GM04503 (cell line): ENCODE results near the gene SPRR2D.
"Not testable (repeated sequence)": the region's sequence is repeated elsewhere in the genome, so short reads cannot be mapped to it uniquely, and the experiment has no call there.

Experiments used
- DNase-seq: peaks from one replicate; pipeline ENCODE4 v3.0.0-alpha.2; 2012; ENCODE audit warnings: low read depth

SPRR2D gene

GRCh38 chr1:153040950-153041631 is at the start of gene SPRR2D:
Gene SPRR2D, minus strand, starts transcription at chr1:153041120. Its CDS starts 774 bp downstream, at chr1:153040346.
- no peak for DNase-seq

GRCh38 chr1:153087652-153088051 is 46.7 kb upstream of the SPRR2D start:
- DNase-seq, result no peak

DNA sequence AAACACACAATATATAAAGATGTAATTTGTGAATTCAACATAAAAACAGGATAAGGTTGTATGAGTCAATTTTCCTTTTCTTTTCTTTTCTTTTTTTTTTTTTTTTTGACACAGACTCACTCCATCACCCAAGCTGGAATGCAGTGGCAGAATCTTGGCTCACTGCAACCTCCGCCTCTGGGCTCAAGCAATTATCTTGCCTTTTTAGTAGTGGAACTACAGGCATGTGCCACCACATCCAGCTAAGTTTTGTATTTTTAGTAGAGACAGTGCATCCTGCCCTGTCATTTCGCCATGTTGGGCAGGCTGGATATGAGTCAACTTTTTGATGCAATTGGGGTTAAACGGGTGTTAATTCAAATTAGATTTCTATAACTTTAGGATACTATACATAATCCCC is 40.8 kb upstream of the SPRR2D start:
- no peak for DNase-seq

DNA sequence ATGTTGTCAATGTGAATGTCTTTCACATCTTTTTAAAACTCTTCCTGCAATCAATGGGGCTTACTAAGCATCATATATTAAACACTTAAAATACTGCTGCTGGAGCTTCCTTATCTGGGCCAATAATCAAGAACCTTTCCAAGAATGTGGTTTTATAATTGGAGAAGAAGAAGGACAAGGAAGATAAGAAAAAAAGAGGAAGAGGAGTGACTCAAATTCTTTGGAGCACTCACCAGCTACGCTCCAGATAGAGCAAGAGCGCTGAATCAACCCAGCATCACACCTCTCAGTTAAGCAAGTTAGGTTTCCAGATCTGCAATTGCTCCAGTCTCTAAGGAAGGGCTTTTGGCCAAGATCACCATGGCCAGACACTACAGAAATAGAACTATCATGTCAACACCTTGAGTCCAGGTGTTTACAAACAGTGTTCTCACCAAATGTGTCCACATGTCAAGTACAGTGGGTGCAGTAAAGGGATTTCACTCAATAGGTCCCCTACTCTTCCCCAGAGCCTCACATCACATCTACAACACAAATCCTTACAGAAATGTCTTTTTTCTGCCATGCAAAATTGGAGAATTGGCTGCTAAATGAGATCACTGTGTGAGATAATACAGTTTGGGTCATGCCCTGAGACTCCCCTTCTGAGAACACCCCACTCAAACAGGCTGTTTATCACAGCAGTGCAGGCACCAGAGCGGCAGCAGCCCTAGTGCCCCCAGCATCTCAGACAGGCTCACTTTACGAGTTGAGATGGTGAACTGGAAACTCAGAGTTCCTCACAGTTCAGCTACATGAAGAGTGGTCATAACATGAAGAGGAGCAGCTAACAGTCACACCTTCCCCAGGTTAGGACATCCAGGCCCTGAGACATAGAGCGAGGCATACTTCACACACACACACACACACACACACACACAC is 32.1 kb upstream of the SPRR2D start:
- no peak for DNase-seq

- DNase-seq, result no peak
Observed at GRCh38 chr1:153071511-153071910, 30.6 kb upstream of the SPRR2D start, which contains the start of gene SPRR2B. Gene SPRR2B, minus strand, starts transcription at chr1:153071611. Its CDS starts 772 bp downstream, at chr1:153070839.

DNA sequence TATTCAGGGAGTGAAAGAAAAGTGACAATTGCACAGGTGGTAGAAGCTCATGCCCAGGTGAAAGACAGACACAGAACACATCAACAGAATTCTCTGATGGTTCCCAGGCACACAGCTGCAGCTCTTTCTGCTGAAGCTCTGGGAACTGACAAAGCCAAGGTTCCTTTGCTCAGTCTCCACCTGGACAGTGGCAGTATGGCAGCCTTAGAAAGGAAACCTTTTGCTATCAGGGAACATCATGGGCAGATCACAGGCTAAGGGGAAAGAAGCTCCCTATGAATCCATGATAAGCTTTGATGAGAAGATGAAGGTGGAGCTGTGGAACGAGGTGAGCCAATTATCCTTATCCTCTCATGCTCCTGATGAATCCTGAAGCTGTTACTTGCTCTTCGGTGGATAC is 29.3 kb upstream of the SPRR2D start:
- DNase-seq, result no peak

DNA sequence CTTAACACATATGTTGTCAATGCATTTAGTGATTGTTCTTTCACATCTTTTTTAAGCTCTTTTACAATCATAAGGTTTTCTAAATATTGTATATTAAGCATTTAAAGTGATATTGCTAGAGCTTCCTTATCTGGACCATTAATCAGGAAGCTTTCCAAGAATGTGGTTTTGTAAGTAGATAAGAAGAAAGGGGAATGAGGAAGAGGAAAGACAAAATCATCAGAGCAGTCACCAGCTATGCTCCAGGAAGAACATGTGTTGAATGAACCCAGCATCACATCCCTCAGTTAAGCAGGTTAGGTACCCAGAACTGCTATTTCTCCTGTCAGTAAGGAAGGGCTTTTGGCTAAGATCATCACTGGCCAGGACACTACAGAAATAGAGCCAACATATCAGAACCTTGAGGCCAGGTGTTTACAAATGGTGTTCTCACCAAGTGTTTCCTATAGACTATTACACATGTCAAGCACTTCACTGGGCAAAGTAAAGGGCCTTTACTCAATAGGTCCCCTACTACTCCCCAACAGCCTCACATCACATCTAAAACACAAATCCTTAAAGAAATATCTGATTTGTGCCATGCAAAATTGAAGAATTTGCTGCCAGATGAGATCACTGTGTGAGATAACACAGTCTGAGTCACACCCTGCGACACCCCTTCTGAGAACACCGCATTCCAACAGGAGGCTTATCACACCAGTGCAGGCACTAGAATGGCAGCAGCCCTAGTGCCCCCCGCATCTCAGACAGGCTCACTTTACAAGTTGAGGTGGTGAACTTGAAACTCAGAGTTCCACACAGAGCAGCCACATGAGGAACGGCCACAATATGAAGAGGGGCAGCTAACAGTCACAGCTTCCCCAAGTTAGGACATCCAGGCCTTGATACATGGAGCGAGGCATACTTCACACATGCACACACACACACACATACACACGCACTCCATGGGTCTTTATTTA is 18.2 kb upstream of the SPRR2D start:
- no peak for DNase-seq

- DNase-seq, result no peak
Observed at GRCh38 chr1:153058154-153058553, 17.2 kb upstream of the SPRR2D start.

GRCh38 chr1:153057375-153057774 is 16.5 kb upstream of the SPRR2D start, which contains the start of gene SPRR2A:
Gene SPRR2A, minus strand, starts transcription at chr1:153057512. Its CDS starts 777 bp downstream, at chr1:153056735.
- DNase-seq, result no peak

- DNase-seq, result not testable (repeated sequence)
Observed at GRCh38 chr1:153056111-153056510, 15.2 kb upstream of the SPRR2D start.

DNA sequence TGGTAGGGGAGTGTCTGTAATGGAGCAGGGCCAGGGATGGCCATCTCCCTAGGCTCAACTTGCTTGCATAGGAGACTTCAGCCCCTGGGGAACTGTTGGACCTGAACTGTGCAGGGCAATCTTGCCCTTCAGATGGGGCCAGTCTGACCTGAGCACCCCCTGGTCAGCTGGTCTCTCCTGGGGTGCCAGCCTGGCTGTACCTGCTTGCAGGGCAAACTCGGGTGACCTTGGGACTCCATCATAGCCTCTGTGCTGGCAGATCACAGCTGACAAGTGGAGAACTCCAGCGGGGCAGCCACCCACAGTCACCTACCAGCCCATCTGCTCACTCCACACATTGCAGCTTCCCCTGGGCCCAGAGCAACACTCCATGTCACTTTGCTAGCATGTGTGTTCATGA is 8.3 kb upstream of the SPRR2D start:
- no peak for DNase-seq

DNA sequence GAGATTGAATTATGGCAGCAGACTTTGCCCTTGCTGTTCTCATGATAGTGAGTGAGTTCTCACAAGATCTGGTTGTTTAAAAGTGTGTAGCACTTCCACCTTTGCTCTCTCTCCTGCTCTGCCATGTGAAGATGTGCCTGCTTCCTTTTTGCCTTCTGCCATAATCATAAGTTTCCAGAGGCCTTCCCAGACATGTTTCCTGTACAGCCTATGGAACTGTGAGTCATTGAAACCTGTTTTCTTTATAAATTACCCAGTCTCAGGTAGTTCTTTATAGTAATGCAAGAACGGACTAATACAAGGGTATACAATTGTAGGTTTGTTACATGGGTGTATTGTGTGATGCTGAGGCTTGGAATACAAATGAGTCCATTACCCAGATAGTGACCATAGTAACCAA is 5.7 kb downstream of the SPRR2D start:
- DNase-seq, result no peak

GRCh38 chr1:153032677-153033308 is 8.1 kb downstream of the SPRR2D start:
- DNase-seq, result peak; percentile 9

GRCh38 chr1:153032073-153032472 is 8.8 kb downstream of the SPRR2D start:
- DNase-seq, result no peak

DNA sequence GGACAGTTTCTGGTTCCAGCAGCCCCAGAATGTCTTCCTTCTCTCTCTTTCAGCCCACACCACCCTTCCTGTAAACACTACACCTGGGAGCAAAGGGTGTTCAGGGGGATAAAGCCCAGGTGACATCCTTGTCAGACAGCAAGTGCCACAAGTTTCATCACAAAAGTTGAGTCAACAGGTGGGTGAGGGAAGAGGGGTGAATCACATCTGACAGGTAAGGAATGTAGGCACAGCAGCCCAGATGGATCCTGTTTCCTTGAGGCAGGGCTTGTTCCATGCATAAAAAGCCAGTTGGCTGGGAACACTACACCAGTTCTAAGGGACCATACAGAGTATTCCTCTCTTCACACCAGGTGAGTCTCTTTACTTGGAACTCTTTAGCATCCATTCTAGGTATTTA is 10.0 kb downstream of the SPRR2D start, which contains the start of gene SPRR1B:
SPRR1B (plus strand) TSS at position 309 of the 400 bp plus-strand sequence. CDS start 1,143 bp downstream, outside the sequence.
- no peak for DNase-seq

DNA sequence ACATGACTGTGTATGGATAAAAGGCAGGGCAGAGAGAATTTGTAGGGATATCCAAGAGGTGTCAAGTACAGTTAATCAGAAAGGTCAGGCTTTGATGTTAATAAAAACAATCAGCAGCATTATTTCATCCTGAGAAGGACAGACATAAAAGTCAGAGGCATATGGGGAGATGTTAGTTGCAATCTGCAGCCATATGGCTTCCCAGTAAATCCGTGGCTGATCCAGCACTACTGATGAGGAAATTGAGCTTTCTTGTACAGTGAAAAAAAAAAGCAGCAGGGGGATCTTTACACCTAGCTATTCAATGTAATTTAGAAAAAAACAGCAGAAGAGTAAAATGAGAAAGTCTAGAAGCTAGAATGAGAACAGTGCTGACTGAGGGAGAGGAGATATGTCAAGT is 12.2 kb downstream of the SPRR2D start:
- DNase-seq, result no peak

DNA sequence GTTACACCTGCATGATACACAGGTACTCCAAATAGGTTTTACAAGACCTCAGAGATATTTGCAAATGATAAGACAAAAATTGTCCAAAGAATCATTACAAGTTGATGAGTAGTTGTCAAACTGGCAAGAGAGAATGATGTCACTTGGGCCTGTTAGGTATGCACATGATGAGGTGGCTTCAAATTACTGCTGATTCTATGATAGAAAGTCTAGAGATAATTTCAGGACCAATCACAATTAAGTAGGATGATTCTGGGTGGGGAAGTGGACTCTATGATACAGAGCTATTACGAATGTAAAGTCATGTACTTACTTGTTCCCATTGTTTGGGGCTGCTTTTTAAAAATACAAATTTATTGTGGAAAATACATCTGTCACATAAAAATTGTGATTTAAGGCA is 15.1 kb downstream of the SPRR2D start:
- DNase-seq, result no peak

DNA sequence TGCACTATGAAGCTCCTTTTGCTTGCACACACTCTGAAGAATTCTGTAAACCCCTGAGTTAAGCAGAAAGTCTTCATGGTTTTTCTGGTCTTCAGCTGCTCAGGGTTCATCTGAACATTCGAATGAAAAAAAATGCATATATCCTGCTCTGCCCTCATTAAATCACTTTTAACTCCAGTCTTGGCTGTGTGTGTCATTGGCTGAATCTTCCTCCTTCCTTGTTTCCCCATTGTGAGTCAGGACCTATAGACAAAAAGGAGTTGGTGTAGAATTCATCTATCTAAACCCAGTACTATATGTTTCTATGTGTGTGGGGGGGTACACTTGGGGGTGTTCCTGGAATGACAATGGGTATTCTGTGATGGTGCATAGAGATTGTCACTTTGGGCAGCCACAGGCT is 16.5 kb downstream of the SPRR2D start:
- DNase-seq, result no peak

GRCh38 chr1:153023109-153023508 is 17.8 kb downstream of the SPRR2D start:
- DNase-seq, result no peak

DNA sequence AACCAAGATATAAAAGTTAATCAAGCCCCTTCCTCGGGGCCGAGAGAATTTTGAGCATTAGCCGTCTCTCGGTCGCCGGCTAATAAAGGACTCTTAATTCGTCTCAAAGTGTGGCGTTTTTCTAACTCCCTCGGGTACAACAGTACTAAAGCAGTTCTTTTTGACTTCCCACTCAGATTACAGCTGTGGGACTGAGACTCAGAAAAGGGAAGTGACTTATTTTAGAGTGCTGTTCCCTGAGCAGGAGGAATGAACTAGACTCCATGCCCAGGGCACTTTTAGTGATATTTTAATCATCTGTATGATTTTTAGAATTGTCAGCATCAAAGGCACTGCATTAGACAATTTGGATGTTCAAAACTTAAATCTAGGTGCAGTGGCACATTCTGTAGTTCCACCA is 18.6 kb downstream of the SPRR2D start:
- DNase-seq, result not testable (repeated sequence)

DNA sequence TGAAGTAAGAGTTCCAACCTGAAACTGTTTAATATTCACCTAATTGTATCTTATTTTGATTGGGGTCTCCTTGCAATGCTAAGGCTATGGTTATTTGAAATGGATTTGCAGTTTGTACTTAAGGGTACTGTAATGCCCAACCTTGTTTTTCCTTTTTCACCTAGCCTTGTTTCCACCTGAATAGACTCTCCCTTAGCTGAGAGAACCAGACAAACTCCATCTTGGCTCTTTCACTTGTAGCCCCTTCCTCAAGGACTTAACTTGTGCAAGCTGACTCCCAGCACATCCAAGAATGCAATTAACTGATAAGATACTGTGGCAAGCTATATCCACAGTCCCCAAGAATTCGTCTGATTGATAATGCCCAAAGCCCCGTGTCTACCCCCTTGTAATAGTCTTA is 19.1 kb downstream of the SPRR2D start:
- DNase-seq, result not testable (repeated sequence)
